Neural crest cell (in vitro differentiated cells): ENCODE data around the gene MCUB. TPM values are rescaled to one million over a fixed set of nuclear protein-coding genes. Genes with fewer than 3 reads are reported as not detected.

ENCODE experiments used
- DNase-seq: peaks from one replicate; pipeline ENCODE4 v3.0.0; 2021; ENCODE audit warnings: low read depth, mixed read lengths, low spot score
- H3K27ac Mint-ChIP-seq: one replicate; pipeline ENCODE4 v1.8.0; 2021; ENCODE audit warnings: mild to moderate bottlenecking, mixed read lengths; ENCODE audit not compliant: unreplicated experiment
- H3K27me3 Mint-ChIP-seq: 2 replicates; pipeline ENCODE4 v1.8.0; 2021; ENCODE audit warnings: low read depth, mild to moderate bottlenecking, mixed read lengths
- H3K36me3 Mint-ChIP-seq: 2 replicates; pipeline ENCODE4 v1.8.0; 2021; ENCODE audit warnings: low read depth, mild to moderate bottlenecking, mixed read lengths
- H3K4me1 Mint-ChIP-seq: 2 replicates; pipeline ENCODE4 v1.8.0; 2021; ENCODE audit warnings: mixed read lengths
- H3K4me3 Mint-ChIP-seq: one replicate; pipeline ENCODE4 v1.8.0; 2021; ENCODE audit warnings: mild to moderate bottlenecking, mixed read lengths
- H3K9me3 Mint-ChIP-seq: 2 replicates; pipeline ENCODE4 v1.8.0; 2021; ENCODE audit warnings: mixed read lengths
- CTCF ChIP-seq: fragments of 200-600 bp; sonication (generic); conservative IDR thresholded peaks from 2 replicates; pipeline ENCODE4 v1.5.0; 2021; ENCODE audit warnings: antibody characterized with exemption, mild to moderate bottlenecking
- total RNA-seq: library from RNA; stranded (reverse); gene quantifications from 2 replicates; pipeline ENCODE4 v1.2.1, GENCODE V29; 2021

The MCUB gene
- total RNA-seq, 1 donor from 2014 or later, result 15.9 TPM

GRCh38 chr4:109722357-109722756 is 162.3 kb downstream of the MCUB start:
- Mint-ChIP-seq H3K27me3 (peaks cover 2% of the 10 kb centered on the region), H3K4me3 (no peak overlapping the region), H3K36me3 (peaks cover 8% of the 10 kb centered on the region), H3K27ac (no peak overlapping the region), H3K9me3 (peaks cover 6% of the 10 kb centered on the region), H3K4me1 (no peaks in the 10 kb centered on the region)
- no peak for TF ChIP-seq CTCF
- DNase-seq, result no peak

- H3K4me1 Mint-ChIP-seq, result no peaks in the 10 kb centered on the region
- peaks cover 6% of the 10 kb centered on the region for H3K9me3 Mint-ChIP-seq
- H3K27ac Mint-ChIP-seq, result no peak overlapping the region
- peaks cover 7% of the 10 kb centered on the region for H3K27me3 Mint-ChIP-seq
- H3K4me3 Mint-ChIP-seq, result no peak overlapping the region
- no peak for DNase-seq
- no peak for TF ChIP-seq CTCF
- H3K36me3 Mint-ChIP-seq, result peaks cover 8% of the 10 kb centered on the region
These were observed 163.1 kb downstream of the MCUB start for GRCh38 chr4:109723110-109723509.

DNA sequence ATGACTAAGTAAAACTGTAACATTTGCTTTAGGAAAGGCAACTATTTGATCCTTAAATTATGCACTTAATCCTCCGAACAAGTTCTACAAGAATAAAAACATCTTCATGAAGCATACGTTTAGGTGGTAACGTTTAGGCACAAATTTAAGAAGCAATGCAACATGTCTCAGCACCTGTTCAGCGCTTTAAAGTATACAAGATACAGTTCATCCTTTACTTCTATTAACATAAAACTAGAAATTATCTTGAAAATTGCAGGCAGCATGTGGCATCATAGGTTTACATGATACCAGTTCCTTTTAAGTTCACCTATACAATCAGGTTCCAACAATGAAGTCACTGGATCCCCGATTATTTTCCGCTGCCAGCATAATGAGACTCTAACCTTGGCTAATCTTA is 168.3 kb downstream of the MCUB start:
- Mint-ChIP-seq H3K36me3 (no peaks in the 10 kb centered on the region), H3K4me3 (peak overlapping the region; percentile 88), H3K27ac (no peak overlapping the region), H3K4me1 (peaks cover 14% of the 10 kb centered on the region), H3K9me3 (no peaks in the 10 kb centered on the region), H3K27me3 (peaks cover 30% of the 10 kb centered on the region)
- no peak for TF ChIP-seq CTCF
- no peak for DNase-seq

DNA sequence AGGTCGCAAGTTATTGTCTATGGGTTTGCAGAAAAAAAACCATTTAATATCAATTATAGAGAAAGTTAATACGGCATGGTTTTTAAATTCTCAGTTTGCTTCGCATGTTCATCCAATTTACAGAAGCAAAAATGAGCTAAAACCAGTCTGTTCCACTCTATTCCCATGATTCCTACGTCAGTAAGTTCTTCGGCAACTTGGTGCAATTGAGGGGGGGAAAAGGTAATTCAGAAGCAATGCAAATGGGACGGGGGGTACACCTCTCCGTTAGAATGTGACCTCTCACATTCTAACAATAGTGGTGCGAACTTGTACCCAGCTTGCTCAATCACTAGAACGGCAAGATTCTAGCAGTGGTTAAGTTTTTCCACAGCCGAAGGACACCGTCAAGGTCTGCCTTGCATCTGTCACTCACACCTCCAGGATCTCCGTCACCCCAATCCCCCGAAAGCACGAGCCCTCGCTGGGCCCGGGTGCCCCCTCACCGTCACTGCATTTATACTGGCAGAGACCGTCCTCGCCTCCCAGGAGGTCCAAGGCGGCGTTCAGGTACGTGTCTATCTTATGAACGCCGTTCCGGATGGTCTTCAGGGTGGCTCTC is 169.2 kb downstream of the MCUB start:
- H3K36me3 Mint-ChIP-seq, result no peaks in the 10 kb centered on the region
- H3K4me1 Mint-ChIP-seq, result peaks cover 14% of the 10 kb centered on the region
- no peaks in the 10 kb centered on the region for H3K9me3 Mint-ChIP-seq
- H3K27me3 Mint-ChIP-seq, result peaks cover 32% of the 10 kb centered on the region
- TF ChIP-seq CTCF, result no peak
- DNase-seq, result no peak
- H3K4me3 Mint-ChIP-seq, result peak overlapping the region; percentile 88
- no peak overlapping the region for H3K27ac Mint-ChIP-seq

- peaks cover 14% of the 10 kb centered on the region for H3K4me1 Mint-ChIP-seq
- H3K27me3 Mint-ChIP-seq, result peaks cover 32% of the 10 kb centered on the region
- no peak for TF ChIP-seq CTCF
- H3K9me3 Mint-ChIP-seq, result no peaks in the 10 kb centered on the region
- H3K4me3 Mint-ChIP-seq, result peak within 1 kb of the TSS; percentile 91
- peak within 1 kb of the TSS; percentile 36 for H3K27ac Mint-ChIP-seq
- peak; percentile 50 for DNase-seq
- no peaks in the 10 kb centered on the region for H3K36me3 Mint-ChIP-seq
These were observed 169.9 kb downstream of the MCUB start, which contains the start of gene PLA2G12A for GRCh38 chr4:109729718-109730618. TSS of gene PLA2G12A (minus strand) at chr4:109730070. CDS start at chr4:109729809, 261 bp downstream.
